Parathyroid adenoma (tissue), 2 donors: ENCODE measurements around the gene CRYAA.

Source experiments
- H2AFZ ChIP-seq: fragments of 300-600 bp; sonication (generic); one replicate; pipeline ENCODE4 v1.7.0; 2017; ENCODE audit warnings: antibody characterized with exemption, mild to moderate bottlenecking
- H3K27ac ChIP-seq: fragments of 300-600 bp; sonication (generic); one replicate; pipeline ENCODE4 v1.7.0; 2017
- H3K27me3 ChIP-seq: fragments of 300-600 bp; sonication (generic); one replicate; pipeline ENCODE4 v1.7.0; 2017; ENCODE audit warnings: low read length; ENCODE audit not compliant: control insufficient read depth, insufficient read depth
- H3K36me3 ChIP-seq: fragments of 300-600 bp; sonication (generic); one replicate; pipeline ENCODE4 v1.7.0; 2017; ENCODE audit warnings: low read length; ENCODE audit not compliant: control insufficient read depth, insufficient read depth
- H3K4me1 ChIP-seq: fragments of 300-600 bp; sonication (generic); one replicate; pipeline ENCODE4 v1.7.0; 2017; ENCODE audit warnings: control low read depth
- H3K4me2 ChIP-seq: fragments of 300-600 bp; sonication (generic); one replicate; pipeline ENCODE4 v1.7.0; 2017; ENCODE audit warnings: low read length
- H3K4me3 ChIP-seq: fragments of 300-600 bp; sonication (generic); one replicate; pipeline ENCODE4 v1.7.0; 2017; ENCODE audit warnings: low read depth, low read length
- H3K79me2 ChIP-seq: fragments of 300-600 bp; sonication (generic); one replicate; pipeline ENCODE4 v1.7.0; 2017; ENCODE audit warnings: control low read depth
- H3K9ac ChIP-seq: fragments of 300-600 bp; sonication (generic); one replicate; pipeline ENCODE4 v1.7.0; 2017; ENCODE audit warnings: mild to moderate bottlenecking
- H3K9me3 ChIP-seq: fragments of 300-600 bp; sonication (generic); one replicate; pipeline ENCODE4 v1.7.0; 2017; ENCODE audit warnings: low read length; ENCODE audit not compliant: control insufficient read depth
- CTCF ChIP-seq: fragments of 300-600 bp; sonication (generic); IDR thresholded peaks from one replicate; pipeline ENCODE4 v1.7.0; 2017; ENCODE audit warnings: antibody characterized with exemption, mild to moderate bottlenecking
- donor health status: primary hyperparathyroidism.

The CRYAA gene

DNA sequence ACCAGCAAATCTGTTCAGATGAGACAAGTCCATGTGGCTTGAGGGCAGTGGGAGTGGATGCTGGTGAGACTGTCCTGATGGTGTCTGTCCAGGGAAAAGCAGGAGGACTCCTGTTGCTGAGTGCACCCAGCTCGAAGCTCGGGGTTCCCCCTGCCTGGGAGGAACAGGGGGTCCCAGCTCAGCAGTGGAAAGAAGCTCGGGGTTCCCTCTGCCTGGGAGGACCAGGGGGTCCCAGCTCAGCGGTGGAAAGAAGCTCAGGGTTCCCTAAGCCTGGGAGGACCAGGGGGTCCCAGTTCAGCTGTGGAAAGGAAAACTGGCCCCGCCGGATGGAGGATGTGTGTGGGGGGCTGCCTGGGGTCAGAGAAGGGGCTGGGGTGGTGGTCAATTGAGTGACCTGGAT is 39.1 kb downstream of the CRYAA start:
- Histone ChIP-seq H3K36me3 (no peaks in the 10 kb centered on the region), H3K4me2 (no peak overlapping the region), H3K27ac (no peak overlapping the region), H2AFZ (no peak overlapping the region), H3K9me3 (no peaks in the 10 kb centered on the region), H3K9ac (no peak overlapping the region), H3K27me3 (no peaks in the 10 kb centered on the region), H3K79me2 (no peaks in the 10 kb centered on the region), H3K4me1 (no peaks in the 10 kb centered on the region), H3K4me3 (no peak overlapping the region)
- TF ChIP-seq CTCF, result no peak

- Histone ChIP-seq H3K36me3 (no peaks in the 10 kb centered on the region), H3K4me1 (no peaks in the 10 kb centered on the region), H2AFZ (no peak overlapping the region), H3K9me3 (no peaks in the 10 kb centered on the region), H3K4me2 (no peak overlapping the region), H3K4me3 (no peak overlapping the region), H3K27me3 (no peaks in the 10 kb centered on the region), H3K9ac (no peak overlapping the region), H3K79me2 (no peaks in the 10 kb centered on the region), H3K27ac (no peak overlapping the region)
- TF ChIP-seq CTCF, result no peak
Observed at GRCh38 chr21:43208561-43209332, 39.9 kb downstream of the CRYAA start.

- Histone ChIP-seq H3K9ac (no peak overlapping the region), H3K27ac (no peak overlapping the region), H2AFZ (no peak overlapping the region), H3K9me3 (no peaks in the 10 kb centered on the region), H3K79me2 (no peaks in the 10 kb centered on the region), H3K4me2 (no peak overlapping the region), H3K4me1 (no peaks in the 10 kb centered on the region), H3K27me3 (no peaks in the 10 kb centered on the region), H3K36me3 (no peaks in the 10 kb centered on the region), H3K4me3 (no peak overlapping the region)
- TF ChIP-seq CTCF, result no peak
Observed at GRCh38 chr21:43209575-43210453, 41.0 kb downstream of the CRYAA start.

GRCh38 chr21:43210454-43211071 is 41.8 kb downstream of the CRYAA start:
- H2AFZ ChIP-seq, result no peak overlapping the region
- no peaks in the 10 kb centered on the region for H3K36me3 ChIP-seq
- H3K9ac ChIP-seq, result no peak overlapping the region
- H3K9me3 ChIP-seq, result no peaks in the 10 kb centered on the region
- H3K4me2 ChIP-seq, result no peak overlapping the region
- no peak overlapping the region for H3K27ac ChIP-seq
- H3K4me3 ChIP-seq, result no peak overlapping the region
- no peaks in the 10 kb centered on the region for H3K4me1 ChIP-seq
- H3K79me2 ChIP-seq, result no peaks in the 10 kb centered on the region
- no peak for TF ChIP-seq CTCF
- H3K27me3 ChIP-seq, result no peaks in the 10 kb centered on the region
